ENCODE measurements around the gene RND3. TPM values are rescaled to one million over a fixed set of nuclear protein-coding genes. Genes with fewer than 3 reads are reported as not detected.

The RND3 gene, protein sequence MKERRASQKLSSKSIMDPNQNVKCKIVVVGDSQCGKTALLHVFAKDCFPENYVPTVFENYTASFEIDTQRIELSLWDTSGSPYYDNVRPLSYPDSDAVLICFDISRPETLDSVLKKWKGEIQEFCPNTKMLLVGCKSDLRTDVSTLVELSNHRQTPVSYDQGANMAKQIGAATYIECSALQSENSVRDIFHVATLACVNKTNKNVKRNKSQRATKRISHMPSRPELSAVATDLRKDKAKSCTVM
- total RNA-seq = not detected

- H3K27me3 Mint-ChIP-seq (ENCODE audit: low read depth) = peaks cover 60% of the 10 kb centered on the region
- ATAC-seq (replicated peaks in 1 of 2) (peak; percentile 59 to 68), DNase-seq (peak; percentile 52 to 58)
- peaks cover 8% of the 10 kb centered on the region for H3K4me1 Mint-ChIP-seq (ENCODE audit: low read depth)
- no peaks in the 10 kb centered on the region for H3K9me3 Mint-ChIP-seq
- H3K4me3 Mint-ChIP-seq = peak within 1 kb of the TSS; percentile 77 to 89
- H3K36me3 Mint-ChIP-seq (ENCODE audit: insufficient read depth in 2 of 2) = no peaks in the 10 kb centered on the region
- H3K27ac Mint-ChIP-seq = no peak within 1 kb of the TSS
These were observed at the start of gene RND3 for GRCh38 chr2:150487537-150488429. Gene RND3, minus strand, starts transcription at chr2:150487667. Its CDS starts 250 bp downstream, at chr2:150487417.

DNA sequence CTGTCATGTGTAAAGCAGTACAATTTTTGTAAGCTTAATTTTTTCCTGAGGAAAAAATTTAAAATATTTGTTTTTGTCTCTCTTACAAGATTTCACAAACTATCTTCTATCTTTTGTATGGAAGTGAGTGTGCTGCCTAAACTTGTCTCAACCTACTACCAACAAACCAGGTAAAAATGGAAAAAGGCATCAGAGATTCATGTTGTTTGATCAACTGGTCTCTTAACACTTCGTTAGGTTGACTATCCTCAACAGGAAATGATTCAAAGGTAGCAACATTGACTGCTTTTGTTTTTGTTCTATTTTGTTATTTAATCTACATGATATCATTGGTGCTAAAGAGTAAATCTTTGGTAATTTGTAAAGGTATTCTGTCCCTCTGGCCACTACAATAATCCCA lies 47.7 kb upstream of the RND3 start:
- no peak overlapping the region for H3K4me3 Mint-ChIP-seq
- no peak overlapping the region for H3K27ac Mint-ChIP-seq
- H3K9me3 Mint-ChIP-seq = peaks cover 0 to 2% of the 10 kb centered on the region in 2 donors
- H3K27me3 Mint-ChIP-seq (ENCODE audit: low read depth) = no peaks in the 10 kb centered on the region
- DNase-seq (no peak), ATAC-seq (replicated peaks in 1 of 2) (no peak)
- H3K36me3 Mint-ChIP-seq (ENCODE audit: insufficient read depth in 2 of 2) = no peaks in the 10 kb centered on the region
- H3K4me1 Mint-ChIP-seq (ENCODE audit: low read depth) = no peaks in the 10 kb centered on the region

- H3K27me3 Mint-ChIP-seq (ENCODE audit: low read depth) = no peaks in the 10 kb centered on the region
These were observed 45.4 kb upstream of the RND3 start for GRCh38 chr2:150532879-150533278.

DNA sequence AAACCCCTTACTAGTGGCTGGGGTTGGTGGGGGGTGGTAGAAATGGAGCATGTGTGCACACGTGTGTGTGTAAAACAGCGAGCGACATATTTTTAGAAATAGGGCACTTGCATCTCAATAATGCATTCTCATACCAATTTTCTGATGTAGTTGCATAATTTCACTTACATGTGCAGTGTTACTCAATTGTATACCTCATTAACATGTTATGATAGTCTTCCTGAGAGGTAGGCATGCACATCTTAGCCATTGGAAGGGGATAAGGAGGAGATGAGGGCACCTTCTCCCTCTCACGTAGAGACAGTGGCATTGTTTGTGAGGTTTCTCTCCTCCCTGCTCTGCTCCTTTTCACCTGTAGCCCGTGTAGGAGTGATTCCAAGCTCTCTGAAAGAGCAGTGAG lies 44.6 kb upstream of the RND3 start:
- Mint-ChIP-seq H3K4me3 (no peak overlapping the region), H3K9me3 (peaks cover 0 to 2% of the 10 kb centered on the region in 2 donors), H3K27ac (no peak overlapping the region), H3K27me3 (ENCODE audit: low read depth) (no peaks in the 10 kb centered on the region), H3K36me3 (ENCODE audit: insufficient read depth in 2 of 2) (no peaks in the 10 kb centered on the region), H3K4me1 (ENCODE audit: low read depth) (no peaks in the 10 kb centered on the region)
- DNase-seq (no peak), ATAC-seq (replicated peaks in 1 of 2) (no peak)

More at GRCh38 chr2:150532879-150533278, 45.4 kb upstream of the RND3 start:
- ATAC-seq (replicated peaks in 1 of 2) = no peak
- Mint-ChIP-seq H3K27ac (no peak overlapping the region), H3K9me3 (peaks cover 0 to 2% of the 10 kb centered on the region in 2 donors), H3K4me1 (ENCODE audit: low read depth) (no peaks in the 10 kb centered on the region), H3K36me3 (ENCODE audit: insufficient read depth in 2 of 2) (no peaks in the 10 kb centered on the region), H3K4me3 (no peak overlapping the region)
- DNase-seq = no peak

DNA sequence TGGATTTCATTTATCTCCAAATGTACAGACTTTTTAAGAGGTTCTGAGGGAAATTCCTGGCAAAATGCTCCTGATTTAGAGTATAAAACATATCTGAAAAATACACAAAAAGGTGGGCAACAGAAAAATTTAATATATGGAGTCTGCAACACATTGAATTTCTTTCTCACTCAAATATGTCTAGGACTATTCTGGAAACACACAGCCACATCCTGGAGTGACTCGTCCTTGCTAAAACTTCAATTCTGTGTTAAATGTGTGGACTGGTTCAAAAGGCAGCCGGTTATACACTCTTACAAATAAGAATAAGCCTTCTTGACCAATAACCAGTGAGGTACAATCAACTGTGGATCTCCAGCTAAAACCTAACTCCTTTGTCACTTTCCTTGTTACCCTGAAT lies 44.1 kb upstream of the RND3 start:
- H3K36me3 Mint-ChIP-seq (ENCODE audit: insufficient read depth in 2 of 2) = no peaks in the 10 kb centered on the region
- H3K4me1 Mint-ChIP-seq (ENCODE audit: low read depth) = no peaks in the 10 kb centered on the region
- H3K27me3 Mint-ChIP-seq (ENCODE audit: low read depth) = no peaks in the 10 kb centered on the region
- H3K4me3 Mint-ChIP-seq = no peak overlapping the region
- DNase-seq (no peak), ATAC-seq (replicated peaks in 1 of 2) (no peak)
- H3K9me3 Mint-ChIP-seq = peaks cover 0 to 2% of the 10 kb centered on the region in 2 donors
- no peak overlapping the region for H3K27ac Mint-ChIP-seq

- Mint-ChIP-seq H3K4me3 (no peak overlapping the region), H3K4me1 (ENCODE audit: low read depth) (no peaks in the 10 kb centered on the region), H3K27ac (no peak overlapping the region), H3K36me3 (ENCODE audit: insufficient read depth in 2 of 2) (no peaks in the 10 kb centered on the region), H3K9me3 (no peaks in the 10 kb centered on the region), H3K27me3 (ENCODE audit: low read depth) (no peaks in the 10 kb centered on the region)
- no peak for DNase-seq
- no peak for ATAC-seq (replicated peaks in 1 of 2)
These were observed 42.7 kb upstream of the RND3 start for GRCh38 chr2:150530168-150530567.

GRCh38 chr2:150528861-150529801 lies 41.7 kb upstream of the RND3 start:
- no peak overlapping the region for H3K27ac Mint-ChIP-seq
- no peak overlapping the region for H3K4me3 Mint-ChIP-seq
- peak in 1 of 2 donors; percentile 17 for ATAC-seq (replicated peaks in 1 of 2)
- peaks cover 0 to 2% of the 10 kb centered on the region in 2 donors for H3K9me3 Mint-ChIP-seq
- H3K27me3 Mint-ChIP-seq (ENCODE audit: low read depth) = no peaks in the 10 kb centered on the region
- H3K36me3 Mint-ChIP-seq (ENCODE audit: insufficient read depth in 2 of 2) = no peaks in the 10 kb centered on the region
- no peak for DNase-seq
- no peaks in the 10 kb centered on the region for H3K4me1 Mint-ChIP-seq (ENCODE audit: low read depth)

GRCh38 chr2:150526827-150527226 lies 39.4 kb upstream of the RND3 start:
- Mint-ChIP-seq H3K27me3 (ENCODE audit: low read depth) (peaks cover 5% of the 10 kb centered on the region), H3K9me3 (peaks cover 4 to 5% of the 10 kb centered on the region in 2 donors), H3K4me3 (no peak overlapping the region), H3K27ac (no peak overlapping the region), H3K4me1 (ENCODE audit: low read depth) (no peaks in the 10 kb centered on the region), H3K36me3 (ENCODE audit: insufficient read depth in 2 of 2) (peaks cover 0 to 2% of the 10 kb centered on the region in 2 donors)
- DNase-seq (no peak), ATAC-seq (replicated peaks in 1 of 2) (no peak)

DNA sequence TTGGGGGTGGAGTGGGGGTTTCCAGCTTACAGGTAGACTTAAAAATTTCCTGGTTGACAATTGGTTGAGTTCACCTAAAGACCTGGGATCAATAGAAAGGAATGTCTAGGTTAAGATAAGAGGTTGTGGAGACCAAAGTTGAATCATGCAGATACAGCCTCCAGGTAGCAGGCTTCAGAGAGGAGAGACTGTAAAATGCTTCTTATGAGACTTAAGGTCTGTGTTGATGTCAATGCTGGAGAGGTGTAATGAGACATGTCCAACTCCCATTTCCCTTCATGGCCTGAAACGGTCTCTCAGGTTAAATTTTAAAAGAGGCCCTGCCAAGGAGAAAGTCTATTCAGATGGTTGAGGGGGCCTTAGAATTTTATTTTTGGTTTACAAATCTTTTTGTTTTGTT lies 38.5 kb upstream of the RND3 start:
- H3K27me3 Mint-ChIP-seq (ENCODE audit: low read depth) = peaks cover 5% of the 10 kb centered on the region
- no peaks in the 10 kb centered on the region for H3K4me1 Mint-ChIP-seq (ENCODE audit: low read depth)
- peaks cover 4 to 5% of the 10 kb centered on the region in 2 donors for H3K9me3 Mint-ChIP-seq
- ATAC-seq (replicated peaks in 1 of 2) = no peak
- no peak overlapping the region for H3K27ac Mint-ChIP-seq
- H3K36me3 Mint-ChIP-seq (ENCODE audit: insufficient read depth in 2 of 2) = peaks cover 0 to 2% of the 10 kb centered on the region in 2 donors
- DNase-seq = no peak
- H3K4me3 Mint-ChIP-seq = no peak overlapping the region

GRCh38 chr2:150522269-150522668 lies 34.8 kb upstream of the RND3 start:
- DNase-seq (no peak), ATAC-seq (replicated peaks in 1 of 2) (no peak)
- H3K9me3 Mint-ChIP-seq = peaks cover 4 to 5% of the 10 kb centered on the region in 2 donors
- H3K4me3 Mint-ChIP-seq = no peak overlapping the region
- no peak overlapping the region for H3K27ac Mint-ChIP-seq
- H3K27me3 Mint-ChIP-seq (ENCODE audit: low read depth) = peaks cover 5% of the 10 kb centered on the region
- H3K36me3 Mint-ChIP-seq (ENCODE audit: insufficient read depth in 2 of 2) = peaks cover 0 to 2% of the 10 kb centered on the region in 2 donors
- no peaks in the 10 kb centered on the region for H3K4me1 Mint-ChIP-seq (ENCODE audit: low read depth)

- DNase-seq (no peak), ATAC-seq (replicated peaks in 1 of 2) (no peak)
- peaks cover 4 to 5% of the 10 kb centered on the region in 2 donors for H3K9me3 Mint-ChIP-seq
- no peak overlapping the region for H3K4me3 Mint-ChIP-seq
- H3K27me3 Mint-ChIP-seq (ENCODE audit: low read depth) = peaks cover 5% of the 10 kb centered on the region
- H3K36me3 Mint-ChIP-seq (ENCODE audit: insufficient read depth in 2 of 2) = peaks cover 0 to 2% of the 10 kb centered on the region in 2 donors
- H3K27ac Mint-ChIP-seq = no peak overlapping the region
- no peaks in the 10 kb centered on the region for H3K4me1 Mint-ChIP-seq (ENCODE audit: low read depth)
These were observed 33.6 kb upstream of the RND3 start for GRCh38 chr2:150520887-150521664.

GRCh38 chr2:150520033-150520432 lies 32.6 kb upstream of the RND3 start:
- no peak overlapping the region for H3K4me3 Mint-ChIP-seq
- H3K9me3 Mint-ChIP-seq = peaks cover 4 to 5% of the 10 kb centered on the region in 2 donors
- H3K27ac Mint-ChIP-seq = no peak overlapping the region
- ATAC-seq (replicated peaks in 1 of 2) = no peak
- no peak for DNase-seq
- no peaks in the 10 kb centered on the region for H3K4me1 Mint-ChIP-seq (ENCODE audit: low read depth)
- peaks cover 0 to 2% of the 10 kb centered on the region in 2 donors for H3K36me3 Mint-ChIP-seq (ENCODE audit: insufficient read depth in 2 of 2)
- peaks cover 5% of the 10 kb centered on the region for H3K27me3 Mint-ChIP-seq (ENCODE audit: low read depth)

Data from activated T-cell treated with anti-CD3 and anti-CD28 coated beads, Interleukin-2, amount 50 U/mL, for 72 hours (primary cell).